Measurements from ENCODE around the gene SLC25A51. TPM values are rescaled to one million over a fixed set of nuclear protein-coding genes. Genes with fewer than 3 reads are reported as not detected.

The SLC25A51 gene
- total and polyA plus RNA-seq, 2 experiments from 2014 or later, result 10.4 to 29.2 TPM

DNA sequence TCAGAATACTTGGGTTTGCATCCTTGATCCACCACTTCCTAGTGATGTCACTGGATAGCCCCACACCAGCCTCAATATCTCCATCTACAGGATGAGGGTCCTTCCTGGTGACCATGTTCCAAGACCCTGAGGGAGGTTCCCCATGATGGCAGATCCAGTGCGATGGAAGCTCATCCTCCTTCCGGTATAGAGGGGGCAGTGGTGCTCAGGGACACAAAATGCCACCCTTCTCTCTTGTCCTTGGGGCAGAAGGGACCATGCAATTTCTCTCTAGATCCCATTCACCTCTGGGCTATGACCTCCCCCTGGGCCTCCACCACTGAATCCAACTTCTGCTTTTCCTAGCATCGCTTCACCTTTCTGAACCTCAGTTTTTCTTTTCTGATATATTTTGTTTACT is 5.4 kb upstream of the SLC25A51 start:
- H3K9me2 ChIP-seq (replicated peaks; ENCODE audit: insufficient read depth), result no peaks in the 10 kb centered on the region
- H3K79me2 ChIP-seq, result no peaks in the 10 kb centered on the region
- H3K9me3 ChIP-seq (ENCODE audit: low read depth), result no peaks in the 10 kb centered on the region
- TF ChIP-seq EZH2 (IDR thresholded peaks at IDR 0.05; ENCODE audit: borderline replicate concordance), result no peak
- no peak for TF ChIP-seq EZH2phosphoT487 (IDR thresholded peaks at IDR 0.05; ENCODE audit: low read depth, severe bottlenecking, unreplicated experiment)
- TF ChIP-seq, protein P1, sequence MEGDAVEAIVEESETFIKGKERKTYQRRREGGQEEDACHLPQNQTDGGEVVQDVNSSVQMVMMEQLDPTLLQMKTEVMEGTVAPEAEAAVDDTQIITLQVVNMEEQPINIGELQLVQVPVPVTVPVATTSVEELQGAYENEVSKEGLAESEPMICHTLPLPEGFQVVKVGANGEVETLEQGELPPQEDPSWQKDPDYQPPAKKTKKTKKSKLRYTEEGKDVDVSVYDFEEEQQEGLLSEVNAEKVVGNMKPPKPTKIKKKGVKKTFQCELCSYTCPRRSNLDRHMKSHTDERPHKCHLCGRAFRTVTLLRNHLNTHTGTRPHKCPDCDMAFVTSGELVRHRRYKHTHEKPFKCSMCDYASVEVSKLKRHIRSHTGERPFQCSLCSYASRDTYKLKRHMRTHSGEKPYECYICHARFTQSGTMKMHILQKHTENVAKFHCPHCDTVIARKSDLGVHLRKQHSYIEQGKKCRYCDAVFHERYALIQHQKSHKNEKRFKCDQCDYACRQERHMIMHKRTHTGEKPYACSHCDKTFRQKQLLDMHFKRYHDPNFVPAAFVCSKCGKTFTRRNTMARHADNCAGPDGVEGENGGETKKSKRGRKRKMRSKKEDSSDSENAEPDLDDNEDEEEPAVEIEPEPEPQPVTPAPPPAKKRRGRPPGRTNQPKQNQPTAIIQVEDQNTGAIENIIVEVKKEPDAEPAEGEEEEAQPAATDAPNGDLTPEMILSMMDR (IDR thresholded peaks at IDR 0.05; ENCODE audit: poor library complexity), result no peak
- no peaks in the 10 kb centered on the region for H3K27me3 ChIP-seq
- DNase-seq (ENCODE audit: low spot score), result no peak
- peak overlapping the region; percentile 20 for H3K27ac ChIP-seq
- no peak overlapping the region for H3K4me2 ChIP-seq
- H3K4me1 ChIP-seq (ENCODE audit: insufficient read depth), result peaks cover 9% of the 10 kb centered on the region
- 98% methylated on average over 3 of the region's 3 CpGs for WGBS (ENCODE audit: low lambda C conversion rate, missing lambda C conversion rate)
- no peak overlapping the region for H2AFZ ChIP-seq
- no peaks in the 10 kb centered on the region for H4K20me1 ChIP-seq (ENCODE audit: insufficient read depth, poor library complexity, severe bottlenecking)
- H3K36me3 ChIP-seq (replicated peaks; ENCODE audit: insufficient read depth, low read depth), result no peaks in the 10 kb centered on the region
- no peak overlapping the region for H3K4me3 ChIP-seq

DNA sequence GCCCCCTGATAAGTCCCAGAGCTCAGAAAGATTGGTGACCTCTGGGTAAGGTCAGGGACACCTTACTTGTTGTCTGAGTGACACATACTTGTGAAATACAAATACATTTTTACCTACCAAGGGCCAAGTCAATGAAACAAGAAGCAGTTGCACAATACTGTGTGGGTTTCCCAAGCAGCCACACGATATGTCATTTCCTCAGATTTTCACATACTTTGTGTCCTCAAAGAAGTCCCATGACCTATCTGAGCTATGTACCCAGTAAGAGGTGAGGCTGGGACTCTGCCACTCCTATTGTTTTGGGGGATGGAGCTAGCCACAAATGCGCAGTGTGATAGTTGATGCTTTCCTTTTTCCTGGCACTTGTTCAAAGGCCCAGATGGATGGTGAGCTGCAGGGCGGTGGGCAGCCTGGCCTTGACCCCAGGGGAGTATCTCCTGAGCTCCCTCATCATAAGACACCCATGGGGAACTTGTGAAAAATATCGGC is 4.8 kb upstream of the SLC25A51 start:
- no peaks in the 10 kb centered on the region for H3K27me3 ChIP-seq
- no peak overlapping the region for H3K4me2 ChIP-seq
- no peak for TF ChIP-seq EZH2phosphoT487 (IDR thresholded peaks at IDR 0.05; ENCODE audit: low read depth, severe bottlenecking, unreplicated experiment)
- no peak for TF ChIP-seq EZH2 (IDR thresholded peaks at IDR 0.05; ENCODE audit: borderline replicate concordance)
- TF ChIP-seq, protein P1 (IDR thresholded peaks at IDR 0.05; ENCODE audit: poor library complexity), result no peak
- peaks cover 9% of the 10 kb centered on the region for H3K4me1 ChIP-seq (ENCODE audit: insufficient read depth)
- peak; percentile 49 for DNase-seq (ENCODE audit: low spot score)
- no peaks in the 10 kb centered on the region for H3K9me2 ChIP-seq (replicated peaks; ENCODE audit: insufficient read depth)
- no peak overlapping the region for H3K4me3 ChIP-seq
- WGBS (ENCODE audit: low lambda C conversion rate, missing lambda C conversion rate), result 75% methylated on average over 4 of the region's 4 CpGs
- no peak overlapping the region for H2AFZ ChIP-seq
- H3K36me3 ChIP-seq (replicated peaks; ENCODE audit: insufficient read depth, low read depth), result no peaks in the 10 kb centered on the region
- no peaks in the 10 kb centered on the region for H3K9me3 ChIP-seq (ENCODE audit: low read depth)
- H3K27ac ChIP-seq, result peak overlapping the region; percentile 20
- no peaks in the 10 kb centered on the region for H4K20me1 ChIP-seq (ENCODE audit: insufficient read depth, poor library complexity, severe bottlenecking)
- no peaks in the 10 kb centered on the region for H3K79me2 ChIP-seq

DNA sequence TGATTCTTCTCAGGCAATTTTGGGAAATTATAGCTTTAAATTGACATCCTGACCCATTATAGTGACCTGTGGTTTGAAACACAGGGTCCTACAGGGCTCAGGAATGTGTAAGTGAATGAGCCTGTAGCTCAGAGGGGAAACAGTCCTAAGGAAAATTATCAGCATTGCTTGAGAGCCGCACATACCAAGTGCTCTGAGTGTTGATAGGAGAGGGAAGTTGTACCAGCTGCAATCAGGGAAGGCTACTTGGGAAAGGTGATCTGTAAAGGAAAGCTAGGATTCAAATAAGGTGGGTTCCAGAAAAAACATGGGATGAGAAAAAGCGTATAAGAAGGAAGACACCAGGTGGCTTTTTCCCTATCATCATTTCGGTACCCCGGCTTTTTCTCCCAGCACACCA is 4.4 kb upstream of the SLC25A51 start:
- Histone ChIP-seq H3K4me1 (ENCODE audit: insufficient read depth) (peaks cover 9% of the 10 kb centered on the region), H3K9me3 (ENCODE audit: low read depth) (no peaks in the 10 kb centered on the region), H3K9me2 (replicated peaks; ENCODE audit: insufficient read depth) (no peaks in the 10 kb centered on the region), H4K20me1 (ENCODE audit: insufficient read depth, poor library complexity, severe bottlenecking) (no peaks in the 10 kb centered on the region), H3K4me2 (no peak overlapping the region), H2AFZ (no peak overlapping the region), H3K27me3 (no peaks in the 10 kb centered on the region), H3K36me3 (replicated peaks; ENCODE audit: insufficient read depth, low read depth) (no peaks in the 10 kb centered on the region), H3K27ac (no peak overlapping the region), H3K79me2 (peaks cover under 1% of the 10 kb centered on the region), H3K4me3 (no peak overlapping the region)
- WGBS (ENCODE audit: low lambda C conversion rate, missing lambda C conversion rate), result 50% methylated on average over 4 of the region's 4 CpGs
- no peak for DNase-seq (ENCODE audit: low spot score)
- TF ChIP-seq, protein P1 (IDR thresholded peaks at IDR 0.05; ENCODE audit: poor library complexity), result no peak
- no peak for TF ChIP-seq EZH2phosphoT487 (IDR thresholded peaks at IDR 0.05; ENCODE audit: low read depth, severe bottlenecking, unreplicated experiment)
- TF ChIP-seq EZH2 (IDR thresholded peaks at IDR 0.05; ENCODE audit: borderline replicate concordance), result no peak
